ENCODE results near the gene TIAM1.

TIAM1 gene

DNA sequence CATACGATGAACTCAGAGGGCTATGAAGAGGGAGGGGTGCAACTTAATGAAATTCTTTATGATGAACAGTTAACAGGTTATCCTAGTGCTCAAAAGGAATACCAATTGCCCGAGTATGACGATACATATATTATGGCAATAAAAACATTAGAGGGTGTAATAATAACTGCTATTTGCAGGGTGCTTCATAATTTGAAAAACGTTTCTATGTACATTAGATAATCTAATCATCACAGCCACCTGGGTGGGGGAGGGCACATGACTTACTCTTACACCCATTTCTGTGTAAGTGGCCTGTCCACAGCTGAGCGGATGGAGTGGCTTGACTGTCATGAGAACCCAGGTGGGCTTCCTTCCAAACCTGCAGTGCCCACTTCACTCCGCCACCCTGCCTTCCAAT lies 46.3 kb downstream of the TIAM1 start:
- H4K20me1 ChIP-seq (ENCODE audit: low read depth, low read length) = no peaks in the 10 kb centered on the region
- H3K9me2 ChIP-seq (replicated peaks; ENCODE audit: insufficient read depth, low read length) = no peaks in the 10 kb centered on the region
- no peaks in the 10 kb centered on the region for H3F3A ChIP-seq (ENCODE audit: insufficient read depth)
- no peaks in the 10 kb centered on the region for H3K27me3 ChIP-seq (ENCODE audit: low read length)
- 0 out of 2 replicates have a peak, but pooled peaks cover 5% of the 10 kb centered on the region for H3K79me2 ChIP-seq (ENCODE audit: insufficient read depth, low read length)
- no peaks in the 10 kb centered on the region for H3K36me3 ChIP-seq (ENCODE audit: low read length)
- H3K9ac ChIP-seq (ENCODE audit: low read length) = no peak overlapping the region
- H3K9me3 ChIP-seq (ENCODE audit: insufficient read depth, low read length) = no peaks in the 10 kb centered on the region
- H3K27ac ChIP-seq (ENCODE audit: low read depth, low read length) = no peak overlapping the region
- H3K4me3 ChIP-seq (ENCODE audit: insufficient read depth, low read length, poor library complexity, severe bottlenecking) = no peak overlapping the region
- no peak overlapping the region for H3K4me2 ChIP-seq (ENCODE audit: low read depth, low read length, poor library complexity, severe bottlenecking)
- TF ChIP-seq EZH2phosphoT487 (conservative IDR thresholded peaks at IDR 0.05; ENCODE audit: low read length) = no peak
- TF ChIP-seq, protein P1, sequence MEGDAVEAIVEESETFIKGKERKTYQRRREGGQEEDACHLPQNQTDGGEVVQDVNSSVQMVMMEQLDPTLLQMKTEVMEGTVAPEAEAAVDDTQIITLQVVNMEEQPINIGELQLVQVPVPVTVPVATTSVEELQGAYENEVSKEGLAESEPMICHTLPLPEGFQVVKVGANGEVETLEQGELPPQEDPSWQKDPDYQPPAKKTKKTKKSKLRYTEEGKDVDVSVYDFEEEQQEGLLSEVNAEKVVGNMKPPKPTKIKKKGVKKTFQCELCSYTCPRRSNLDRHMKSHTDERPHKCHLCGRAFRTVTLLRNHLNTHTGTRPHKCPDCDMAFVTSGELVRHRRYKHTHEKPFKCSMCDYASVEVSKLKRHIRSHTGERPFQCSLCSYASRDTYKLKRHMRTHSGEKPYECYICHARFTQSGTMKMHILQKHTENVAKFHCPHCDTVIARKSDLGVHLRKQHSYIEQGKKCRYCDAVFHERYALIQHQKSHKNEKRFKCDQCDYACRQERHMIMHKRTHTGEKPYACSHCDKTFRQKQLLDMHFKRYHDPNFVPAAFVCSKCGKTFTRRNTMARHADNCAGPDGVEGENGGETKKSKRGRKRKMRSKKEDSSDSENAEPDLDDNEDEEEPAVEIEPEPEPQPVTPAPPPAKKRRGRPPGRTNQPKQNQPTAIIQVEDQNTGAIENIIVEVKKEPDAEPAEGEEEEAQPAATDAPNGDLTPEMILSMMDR (IDR thresholded peaks at IDR 0.05; ENCODE audit: insufficient read depth, low read length, poor library complexity, severe bottlenecking) = no peak
- H2AFZ ChIP-seq (ENCODE audit: low read depth, low read length, severe bottlenecking) = no peak overlapping the region

DNA sequence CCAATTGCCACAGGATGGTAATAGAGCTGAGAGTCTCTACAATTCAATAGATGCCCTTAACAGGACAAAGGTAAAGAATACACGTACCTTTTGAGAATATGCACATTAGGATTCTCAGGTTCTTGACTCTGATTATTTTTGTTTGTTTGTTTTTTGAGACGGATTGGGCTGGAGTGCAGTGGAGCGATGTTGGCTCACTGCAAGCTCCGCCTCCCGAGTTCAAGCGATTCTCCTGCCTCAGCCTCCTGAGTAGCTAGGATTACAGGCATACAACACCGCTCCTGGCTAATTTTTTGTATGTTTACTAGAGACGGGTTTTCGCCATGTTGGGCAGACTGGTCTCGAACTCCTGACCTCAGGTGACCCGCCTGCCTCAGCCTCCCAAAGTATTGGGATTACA lies 48.4 kb downstream of the TIAM1 start:
- H3F3A ChIP-seq (ENCODE audit: insufficient read depth) = no peaks in the 10 kb centered on the region
- H4K20me1 ChIP-seq (ENCODE audit: low read depth, low read length) = no peaks in the 10 kb centered on the region
- no peaks in the 10 kb centered on the region for H3K9me2 ChIP-seq (replicated peaks; ENCODE audit: insufficient read depth, low read length)
- H2AFZ ChIP-seq (ENCODE audit: low read depth, low read length, severe bottlenecking) = no peak overlapping the region
- H3K4me2 ChIP-seq (ENCODE audit: low read depth, low read length, poor library complexity, severe bottlenecking) = no peak overlapping the region
- TF ChIP-seq, protein P1 (IDR thresholded peaks at IDR 0.05; ENCODE audit: insufficient read depth, low read length, poor library complexity, severe bottlenecking) = no peak
- no peak for TF ChIP-seq EZH2phosphoT487 (conservative IDR thresholded peaks at IDR 0.05; ENCODE audit: low read length)
- no peak overlapping the region for H3K27ac ChIP-seq (ENCODE audit: low read depth, low read length)
- H3K4me3 ChIP-seq (ENCODE audit: insufficient read depth, low read length, poor library complexity, severe bottlenecking) = no peak overlapping the region
- H3K9ac ChIP-seq (ENCODE audit: low read length) = no peak overlapping the region
- no peaks in the 10 kb centered on the region for H3K36me3 ChIP-seq (ENCODE audit: low read length)
- no peaks in the 10 kb centered on the region for H3K9me3 ChIP-seq (ENCODE audit: insufficient read depth, low read length)
- H3K79me2 ChIP-seq (ENCODE audit: insufficient read depth, low read length) = no peaks in the 10 kb centered on the region
- no peaks in the 10 kb centered on the region for H3K27me3 ChIP-seq (ENCODE audit: low read length)

DNA sequence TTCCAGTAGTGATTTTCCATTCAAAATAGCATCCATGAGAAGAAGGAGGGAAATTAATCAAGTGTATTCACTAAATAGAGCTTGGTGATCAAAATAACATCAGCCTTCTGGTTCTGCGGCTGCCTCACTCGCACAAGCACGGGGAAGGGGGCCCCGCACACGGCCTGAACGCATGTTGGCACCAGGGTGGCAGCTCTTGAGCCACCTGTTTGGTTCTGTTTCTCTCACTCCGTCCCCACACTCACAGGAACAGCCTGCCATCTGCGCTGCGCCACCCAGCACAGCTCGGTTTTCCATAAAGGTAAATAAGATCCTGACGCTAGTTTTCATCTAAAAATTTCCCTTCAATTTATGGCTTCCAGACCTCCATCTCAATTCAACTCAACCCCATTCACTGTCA lies 49.4 kb downstream of the TIAM1 start:
- Histone ChIP-seq H3K27ac (ENCODE audit: low read depth, low read length) (no peak overlapping the region), H2AFZ (ENCODE audit: low read depth, low read length, severe bottlenecking) (no peak overlapping the region)

More for the DNA sequence above, 49.4 kb downstream of the TIAM1 start:
- TF ChIP-seq, protein P1 (IDR thresholded peaks at IDR 0.05; ENCODE audit: insufficient read depth, low read length, poor library complexity, severe bottlenecking) = no peak
- TF ChIP-seq EZH2phosphoT487 (conservative IDR thresholded peaks at IDR 0.05; ENCODE audit: low read length) = no peak
- Histone ChIP-seq H3K79me2 (ENCODE audit: insufficient read depth, low read length) (no peaks in the 10 kb centered on the region), H4K20me1 (ENCODE audit: low read depth, low read length) (no peaks in the 10 kb centered on the region), H3K4me3 (ENCODE audit: insufficient read depth, low read length, poor library complexity, severe bottlenecking) (no peak overlapping the region), H3K9ac (ENCODE audit: low read length) (no peak overlapping the region), H3K9me3 (ENCODE audit: insufficient read depth, low read length) (no peaks in the 10 kb centered on the region), H3K4me2 (ENCODE audit: low read depth, low read length, poor library complexity, severe bottlenecking) (no peak overlapping the region), H3K36me3 (ENCODE audit: low read length) (no peaks in the 10 kb centered on the region), H3K9me2 (replicated peaks; ENCODE audit: insufficient read depth, low read length) (no peaks in the 10 kb centered on the region), H3F3A (ENCODE audit: insufficient read depth) (no peaks in the 10 kb centered on the region), H3K27me3 (ENCODE audit: low read length) (no peaks in the 10 kb centered on the region)

Data from SU-DHL-6 (cell line).